GM23248 (cell line): ENCODE results near the gene FSD2. TPM values are rescaled to one million over a fixed set of nuclear protein-coding genes. Genes with fewer than 3 reads are reported as not detected.
"Not testable (repeated sequence)": the region's sequence is repeated elsewhere in the genome, so short reads cannot be mapped to it uniquely, and the experiment has no call there.

ENCODE experiments used
- DNase-seq: peaks from one replicate; pipeline ENCODE4 v3.0.0-alpha.2; 2015
- H2AFZ ChIP-seq: fragments of 200-600 bp; sonication (generic); 2 replicates; pipeline ENCODE4 v1.6.1; 2016; ENCODE audit warnings: antibody characterized with exemption
- H3F3A ChIP-seq: fragments of 200-600 bp; sonication (generic); 2 replicates; pipeline ENCODE4 v1.6.1; 2016; ENCODE audit warnings: mild to moderate bottlenecking, antibody characterized with exemption, mixed run types; ENCODE audit not compliant: insufficient read depth
- H3K27ac ChIP-seq: fragments of 200-600 bp; sonication (generic); 2 replicates; pipeline ENCODE4 v1.5.1; 2016; ENCODE audit warnings: mild to moderate bottlenecking
- H3K27me3 ChIP-seq: fragments of 200-600 bp; sonication (generic); replicated peaks from 2 replicates; pipeline ENCODE4 v1.6.1; 2016; ENCODE audit warnings: mild to moderate bottlenecking; ENCODE audit not compliant: insufficient read depth
- H3K36me3 ChIP-seq: fragments of 200-600 bp; sonication (generic); 2 replicates; pipeline ENCODE4 v1.6.1; 2016; ENCODE audit warnings: low read depth, mild to moderate bottlenecking
- H3K4me1 ChIP-seq: fragments of 200-600 bp; sonication (generic); 2 replicates; pipeline ENCODE4 v1.6.1; 2016; ENCODE audit warnings: mild to moderate bottlenecking; ENCODE audit not compliant: insufficient read depth
- H3K4me2 ChIP-seq: fragments of 200-600 bp; sonication (generic); one replicate; pipeline ENCODE4 v1.6.1; 2016; ENCODE audit warnings: mild to moderate bottlenecking; ENCODE audit not compliant: unreplicated experiment
- H3K4me3 ChIP-seq: fragments of 200-600 bp; sonication (generic); 2 replicates; pipeline ENCODE4 v1.5.1; 2016; ENCODE audit warnings: mild to moderate bottlenecking
- H3K79me2 ChIP-seq: fragments of 200-600 bp; sonication (generic); 2 replicates; pipeline ENCODE4 v1.6.1; 2016; ENCODE audit warnings: mild to moderate bottlenecking; ENCODE audit not compliant: insufficient read depth
- H3K9ac ChIP-seq: fragments of 200-600 bp; sonication (generic); 2 replicates; pipeline ENCODE4 v1.6.1; 2016; ENCODE audit warnings: mild to moderate bottlenecking
- H3K9me2 ChIP-seq: fragments of 200-600 bp; sonication (generic); 2 replicates; pipeline ENCODE4 v1.6.1; 2016; ENCODE audit warnings: mixed run types, mild to moderate bottlenecking, moderate library complexity; ENCODE audit not compliant: insufficient read depth
- H3K9me3 ChIP-seq: fragments of 200-600 bp; sonication (generic); one replicate; pipeline ENCODE4 v1.6.1; 2017; ENCODE audit warnings: low read depth
- H4K20me1 ChIP-seq: fragments of 200-600 bp; sonication (generic); 2 replicates; pipeline ENCODE4 v1.6.0; 2016; ENCODE audit not compliant: insufficient read depth
- EZH2 ChIP-seq: fragments of 200-600 bp; sonication (generic); IDR thresholded peaks from 2 replicates; pipeline ENCODE4 v1.6.1; 2018; ENCODE audit warnings: antibody characterized with exemption, mild to moderate bottlenecking; ENCODE audit not compliant: insufficient read depth, poor library complexity, severe bottlenecking
- EZH2phosphoT487 ChIP-seq: fragments of 200-600 bp; sonication (generic); IDR thresholded peaks from 2 replicates; pipeline ENCODE4 v1.6.1; 2018; ENCODE audit warnings: antibody characterized with exemption, moderate library complexity, mild to moderate bottlenecking, low read depth; ENCODE audit not compliant: insufficient read depth
- WGBS, 2 experiments: methylation state at CpG; one replicate each; pipeline ENCODE4 v1.1.6; 2015 to 2017; ENCODE audit warnings: low lambda C conversion rate in 2 of 2, low coverage in 1 of 2; ENCODE audit errors: missing lambda C conversion rate in 2 of 2; 5-methylcytosine and 5-hydroxymethylcytosine counted together
- in situ Hi-C: fragments of 300-500 bp; cut with MboI; formaldehyde crosslinking; loops from 2 replicates; pipeline ENCODE4 v1.15.0; 2020
- polyA plus RNA-seq: library from polyadenylated mRNA; unstranded; fragments of >200 nt; fragmentation: Nextera tagmentation; extraction: Ambion mirVana; gene quantifications from 2 replicates; pipeline ENCODE4 v1.2.1, GENCODE V29; 2016
- total RNA-seq: library from RNA; depleted of rRNA; stranded (reverse); fragments of >200 nt; shearing (Covaris generic); gene quantifications from 2 replicates; pipeline ENCODE4 v1.2.3, GENCODE V29; 2014; rRNA removed

Gene FSD2
- total and polyA plus RNA-seq, 2 experiments from 2014 or later, result 0.08 TPM; not detected in 1

- H3K4me1 ChIP-seq, result no peaks in the 10 kb centered on the region
- H3K9me2 ChIP-seq, result no peaks in the 10 kb centered on the region
- H3K79me2 ChIP-seq, result no peaks in the 10 kb centered on the region
- H2AFZ ChIP-seq, result peak within 1 kb of the TSS; percentile 85
- H3K9me3 ChIP-seq, result no peaks in the 10 kb centered on the region
- peak within 1 kb of the TSS; percentile 78 for H3K4me3 ChIP-seq
- DNase-seq, result peak; percentile 91
- no peak within 1 kb of the TSS for H3K27ac ChIP-seq
- TF ChIP-seq EZH2 (no peak), EZH2phosphoT487 (no peak)
- no peak within 1 kb of the TSS for H3K9ac ChIP-seq
- in situ Hi-C loops, result no loop called here
- no peaks in the 10 kb centered on the region for H3K27me3 ChIP-seq
- no peaks in the 10 kb centered on the region for H3K36me3 ChIP-seq
- H3K4me2 ChIP-seq, result peak within 1 kb of the TSS; percentile 75
- H3F3A ChIP-seq, result no peaks in the 10 kb centered on the region
- WGBS, 2 experiments, result 1 to 2% methylated on average over 48 to 70 of the region's 95 CpGs
- no peaks in the 10 kb centered on the region for H4K20me1 ChIP-seq
These were observed 96.3 kb downstream of the FSD2 start, which contains the start of gene AP3B2 for GRCh38 chr15:82709421-82710207. TSS of gene AP3B2 (minus strand) at chr15:82709875. CDS start at chr15:82709706, 169 bp downstream.

DNA sequence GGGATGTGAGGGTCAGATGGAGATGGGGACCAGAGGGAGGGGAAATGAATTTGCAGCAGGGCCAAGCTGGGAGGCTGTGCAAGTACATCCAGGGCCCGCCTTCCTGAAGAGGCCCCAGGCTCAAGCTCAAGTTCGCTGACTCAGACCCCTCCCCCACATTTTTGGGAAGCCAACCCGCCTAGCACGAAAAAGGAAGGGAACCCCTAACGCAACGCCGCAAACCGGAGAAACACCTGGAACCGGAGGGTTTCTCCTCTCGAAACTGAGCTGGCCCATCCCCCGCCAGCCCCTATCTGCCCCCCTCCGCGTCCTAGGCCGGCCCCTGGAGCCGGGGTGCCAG, 96.8 kb downstream of the FSD2 start:
- Histone ChIP-seq H3K27ac (no peak overlapping the region), H3K4me1 (no peaks in the 10 kb centered on the region), H3K9me3 (no peaks in the 10 kb centered on the region), H3K9me2 (no peaks in the 10 kb centered on the region), H3K4me2 (peak overlapping the region; percentile 60), H3K9ac (no peak overlapping the region), H4K20me1 (no peaks in the 10 kb centered on the region), H3K36me3 (no peaks in the 10 kb centered on the region), H3K79me2 (no peaks in the 10 kb centered on the region), H3K4me3 (peak overlapping the region; percentile 78), H3F3A (no peaks in the 10 kb centered on the region), H3K27me3 (no peaks in the 10 kb centered on the region), H2AFZ (peak overlapping the region; percentile 51; the same call in 1 of the 2 replicates)
- WGBS, 2 experiments, result 4 to 8% methylated on average over 4 to 10 of the region's 15 CpGs
- DNase-seq, result no peak
- TF ChIP-seq EZH2phosphoT487, result no peak
- no peak for TF ChIP-seq EZH2
- in situ Hi-C loops, result no loop called here

DNA sequence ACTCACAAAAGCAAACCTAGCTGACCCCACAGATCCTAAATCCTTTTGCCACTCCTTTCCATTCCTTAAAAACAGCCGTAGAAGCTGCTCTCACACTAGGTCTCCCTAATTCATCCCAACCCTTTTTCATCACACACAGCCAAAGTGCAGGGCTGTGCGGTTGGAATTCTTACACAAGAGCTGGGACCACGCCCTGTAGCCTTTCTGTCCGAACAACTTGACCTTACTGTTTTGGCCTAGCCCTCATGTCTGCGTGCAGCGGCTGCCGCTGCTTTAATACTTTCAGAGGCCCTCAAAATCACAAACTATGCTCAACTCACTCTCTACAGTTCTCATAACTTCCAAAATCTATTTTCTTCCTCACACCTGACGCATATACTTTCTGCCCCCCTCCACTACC, 100.0 kb downstream of the FSD2 start:
- H3K4me2 ChIP-seq, H3K4me1 ChIP-seq, H3F3A ChIP-seq, H4K20me1 ChIP-seq, H3K9me2 ChIP-seq, H3K27me3 ChIP-seq, H3K27ac ChIP-seq, H2AFZ ChIP-seq, DNase-seq, H3K79me2 ChIP-seq, H3K9ac ChIP-seq, H3K4me3 ChIP-seq, H3K9me3 ChIP-seq, in situ Hi-C loops, H3K36me3 ChIP-seq: not testable (repeated sequence)
- WGBS, 2 experiments, result 76 to 79% methylated on average over 8 of the region's 8 CpGs

Other genes with a start within 250 kb of the FSD2 start
- gene CPEB1, start 158.7 kb downstream of the FSD2 start, total RNA-seq, result 8.6 and 15.9 TPM in 2 replicates
- 5.6 and 5.7 TPM in 2 replicates for gene CPEB1, start 158.7 kb downstream of the FSD2 start, polyA plus RNA-seq
- 0.63 and 0.86 TPM in 2 replicates for gene AP3B2, start 96.2 kb downstream of the FSD2 start, total RNA-seq
- 0.89 and 2.0 TPM in 2 replicates for gene AP3B2, start 96.2 kb downstream of the FSD2 start, polyA plus RNA-seq
- 2.3 and 3.0 TPM in 2 replicates for gene WHAMM, start 3.6 kb upstream of the FSD2 start, total RNA-seq
- gene WHAMM, start 3.6 kb upstream of the FSD2 start, polyA plus RNA-seq, result 3.4 and 3.6 TPM in 2 replicates
- gene HOMER2, start 146.7 kb upstream of the FSD2 start, total RNA-seq, result 16.6 and 17.0 TPM in 2 replicates
- 9.0 and 9.4 TPM in 2 replicates for gene HOMER2, start 146.7 kb upstream of the FSD2 start, polyA plus RNA-seq
- 17.6 and 23.9 TPM in 2 replicates for gene RAMAC, start 180.1 kb upstream of the FSD2 start, total RNA-seq
- gene RAMAC, start 180.1 kb upstream of the FSD2 start, polyA plus RNA-seq, result 40.2 and 40.9 TPM in 2 replicates
- 15.8 and 21.8 TPM in 2 replicates for gene C15orf40, start 205.6 kb upstream of the FSD2 start, total RNA-seq
- gene C15orf40, start 205.6 kb upstream of the FSD2 start, polyA plus RNA-seq, result 32.4 and 32.9 TPM in 2 replicates